ENCODE measurements around the gene DDX51.

GRCh38 chr12:132115500-132115899 lies 28.6 kb downstream of the DDX51 start:
- TF ChIP-seq CTCF (IDR thresholded peaks at IDR 0.05) (no peak), POLR2A (IDR thresholded peaks at IDR 0.05) (no peak)
